Erythroblast (primary cell): ENCODE data around the gene FRMPD2.
"Not testable (repeated sequence)": the region's sequence is repeated elsewhere in the genome, so short reads cannot be mapped to it uniquely, and the experiment has no call there.

Experiments
- DNase-seq, 2 experiments: peaks; one replicate each; lab custom pipeline; 2025; lab: John Stamatoyannopoulos, UW
- GATA1 ChIP-seq: IDR thresholded peaks from 2 replicates; pipeline ENCODE4 v1.6.1; 2011; ENCODE audit warnings: low read depth, mild to moderate bottlenecking, control low read depth, low read length, moderate library complexity
- POLR2A ChIP-seq: IDR thresholded peaks from 2 replicates; pipeline ENCODE4 v1.6.1; 2011; ENCODE audit warnings: mild to moderate bottlenecking, low read length

Gene FRMPD2

DNA sequence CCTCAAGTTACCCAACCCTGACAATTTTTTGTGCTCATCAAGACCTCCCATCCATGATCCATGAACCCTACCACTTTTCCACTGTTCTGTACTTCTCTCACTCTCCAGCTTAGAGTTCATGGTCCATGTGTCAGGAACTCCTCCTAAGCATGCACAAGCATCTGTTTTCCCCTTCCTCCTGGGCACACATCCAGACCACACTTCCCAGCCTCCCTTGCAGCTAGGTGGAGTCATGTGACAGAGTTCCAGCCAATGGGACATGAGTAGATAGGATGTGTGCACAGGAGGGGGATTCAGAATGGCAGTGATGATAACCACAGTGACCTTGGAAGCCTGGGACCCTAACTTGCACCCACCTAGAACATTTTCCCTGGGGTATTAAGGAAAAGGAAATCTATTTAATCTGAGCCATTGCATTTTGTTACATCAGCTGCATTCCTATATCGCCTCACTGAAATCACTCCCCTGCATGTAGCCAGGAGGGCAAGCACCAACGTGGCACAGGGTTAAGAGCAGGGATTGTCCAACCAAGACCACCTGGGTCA is 9.6 kb upstream of the FRMPD2 start:
- no peak for TF ChIP-seq POLR2A
- TF ChIP-seq GATA1, result no peak
- DNase-seq, result no peak

DNA sequence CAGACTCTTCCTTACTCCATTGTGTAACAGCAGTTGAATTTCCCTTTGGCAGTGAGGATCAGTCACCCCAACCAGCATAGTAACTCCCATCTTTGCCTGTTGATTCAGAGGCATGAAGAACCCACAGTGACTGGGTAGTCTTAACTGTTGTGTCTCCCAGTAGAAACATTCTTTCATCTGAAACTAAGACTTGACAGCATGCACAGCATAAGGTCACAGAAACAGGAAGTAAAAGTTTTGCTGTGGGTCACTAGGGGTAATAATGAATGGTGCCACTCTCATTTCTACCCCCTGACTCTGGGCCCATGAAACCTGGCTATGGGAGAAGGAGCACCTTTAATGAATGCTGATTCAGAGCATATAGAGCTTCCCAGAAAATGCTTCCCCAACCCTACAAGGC is 8.3 kb upstream of the FRMPD2 start:
- no peak for DNase-seq
- TF ChIP-seq POLR2A, result no peak
- no peak for TF ChIP-seq GATA1

DNA sequence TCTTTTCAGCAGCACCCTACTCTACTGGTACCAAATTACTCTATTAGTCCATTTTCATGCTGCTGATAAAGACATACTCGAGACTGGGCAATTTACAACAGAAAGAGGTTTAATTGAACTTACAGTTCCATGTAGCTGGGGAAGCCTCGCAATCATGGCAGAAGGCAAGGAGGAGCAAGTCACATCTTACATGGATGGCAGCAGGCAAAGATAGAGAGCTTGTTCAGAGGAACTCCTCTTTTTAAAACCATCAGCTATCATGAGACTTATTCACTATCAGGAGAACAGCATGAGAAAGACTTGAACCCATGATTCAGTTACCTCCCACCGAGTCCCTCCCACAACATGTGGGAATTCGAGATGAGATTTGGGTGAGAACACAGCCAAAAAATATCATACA is 7.2 kb upstream of the FRMPD2 start:
- DNase-seq, result not testable (repeated sequence)

DNA sequence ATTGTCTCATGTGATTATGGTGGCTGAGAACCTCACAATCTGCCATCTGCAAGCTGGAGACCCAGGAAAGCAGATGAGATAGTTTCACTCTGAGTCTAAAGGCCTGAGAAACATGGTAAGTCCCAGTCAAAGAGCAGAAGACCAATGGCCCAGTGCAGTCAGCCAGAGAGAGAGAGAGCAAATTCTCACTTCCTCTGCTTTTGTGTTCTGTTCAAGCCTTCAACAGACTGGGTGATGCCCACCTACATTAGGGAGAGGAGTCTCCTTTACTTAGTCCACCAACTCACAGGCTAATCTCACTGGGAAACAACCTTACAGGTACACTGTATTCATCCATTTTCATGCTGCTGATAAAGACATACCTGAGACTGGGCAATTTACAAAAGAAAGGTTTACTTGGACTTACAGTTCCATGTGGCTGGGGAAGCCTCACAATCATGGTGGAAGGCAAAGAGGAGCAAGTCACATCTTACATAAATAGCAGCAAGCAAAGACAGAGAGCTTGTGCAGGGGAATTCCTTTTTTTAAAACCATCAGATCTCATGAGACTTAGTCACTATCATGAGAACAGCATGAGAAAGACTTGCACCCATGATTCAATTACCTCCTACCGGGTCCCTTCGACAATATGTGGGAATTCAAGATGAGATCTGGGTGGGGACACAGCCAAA is 4.7 kb upstream of the FRMPD2 start:
- TF ChIP-seq POLR2A, result no peak
- TF ChIP-seq GATA1, result no peak
- no peak for DNase-seq

DNA sequence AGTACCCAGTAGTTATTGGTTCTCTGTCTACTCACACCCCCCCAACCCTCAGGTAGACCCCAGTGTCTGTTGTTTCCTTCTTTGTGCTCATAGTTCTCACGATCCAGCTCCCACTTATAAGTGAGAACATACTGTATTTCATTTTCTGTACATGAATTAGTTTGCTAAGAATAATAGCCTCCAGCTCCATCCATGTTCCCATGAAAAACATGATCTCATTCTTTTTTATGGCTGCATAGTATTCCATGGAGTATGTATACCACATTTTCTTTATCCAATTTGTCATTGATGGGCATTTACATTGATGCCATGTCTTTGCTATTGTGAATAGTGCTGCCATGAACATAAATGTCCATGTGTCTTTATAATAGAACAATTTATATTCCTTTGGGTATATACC is 2.6 kb upstream of the FRMPD2 start:
- TF ChIP-seq POLR2A (no peak), GATA1 (no peak)
- DNase-seq, result no peak

DNA sequence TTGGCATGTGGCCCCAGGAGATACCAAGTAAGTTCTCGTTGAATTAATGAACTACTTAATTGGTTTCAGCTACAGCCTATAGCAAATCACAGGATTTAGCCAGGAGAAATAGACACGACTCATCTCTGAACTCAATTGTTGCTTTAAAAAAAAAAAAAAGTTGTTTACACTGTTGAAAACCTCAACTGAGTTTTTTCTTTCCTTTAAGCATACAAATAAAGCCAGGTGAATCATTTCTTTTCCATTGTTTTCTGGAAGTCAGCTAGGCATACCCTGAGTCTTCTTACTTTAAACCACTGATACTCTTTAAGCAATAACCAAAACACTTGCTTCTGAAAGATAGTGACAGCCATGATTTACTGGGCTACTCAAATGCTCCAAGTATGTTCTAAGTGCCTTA is 755 bp downstream of the FRMPD2 start:
- no peak for DNase-seq
- no peak for TF ChIP-seq POLR2A
- TF ChIP-seq GATA1, result no peak

DNA sequence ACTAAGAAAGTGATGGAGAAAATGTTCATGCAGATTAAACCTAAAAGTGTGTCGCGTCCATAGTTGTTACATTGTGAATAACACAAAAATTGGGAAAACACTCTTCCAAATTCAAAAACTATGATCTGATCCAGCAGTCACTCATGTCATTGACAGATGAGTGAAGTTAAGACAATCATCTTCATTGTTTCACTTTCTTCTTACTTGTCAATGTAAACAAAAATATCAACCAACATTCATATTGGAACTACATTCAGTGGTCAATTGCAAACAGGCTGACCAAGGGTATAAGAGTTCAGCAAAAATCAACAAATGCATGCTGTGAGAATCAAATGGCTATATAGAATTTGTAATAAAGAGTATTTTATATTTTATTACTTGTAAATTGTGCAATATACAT is 1.8 kb downstream of the FRMPD2 start:
- TF ChIP-seq GATA1 (no peak), POLR2A (no peak)
- DNase-seq, result no peak

DNA sequence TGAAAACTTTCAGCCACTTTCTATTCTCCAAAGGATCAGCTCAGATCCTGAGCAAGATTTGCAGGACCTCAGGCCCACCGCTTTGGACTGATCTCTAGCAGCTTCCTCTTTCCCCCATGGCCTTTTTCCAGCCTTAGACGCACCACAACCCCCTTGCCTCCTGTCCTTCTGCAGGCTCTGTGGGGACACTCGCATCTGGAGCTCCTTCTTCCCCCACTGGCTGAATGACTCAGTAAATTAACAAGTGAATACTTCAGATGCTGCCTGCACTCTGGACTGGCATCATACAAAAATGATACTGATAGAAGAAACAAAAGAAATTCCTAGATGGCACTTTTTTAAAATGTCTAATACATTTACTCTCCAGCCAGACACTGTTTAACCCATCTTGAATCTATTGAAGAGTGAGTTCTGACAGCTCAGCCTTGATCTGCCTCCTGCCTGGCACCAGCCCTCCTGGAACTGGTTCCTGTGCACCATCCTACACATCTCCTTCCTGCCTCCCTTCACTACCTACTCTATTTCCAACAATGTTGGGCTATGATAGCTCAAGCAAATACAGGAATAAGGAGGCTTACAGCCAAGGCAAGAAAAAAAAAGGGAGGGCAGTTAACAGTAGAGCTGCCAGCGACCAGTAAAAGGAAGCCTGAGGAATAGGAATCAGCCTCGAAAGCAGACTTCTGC is 3.3 kb downstream of the FRMPD2 start:
- DNase-seq, result no peak
- TF ChIP-seq GATA1, result no peak
- no peak for TF ChIP-seq POLR2A

DNA sequence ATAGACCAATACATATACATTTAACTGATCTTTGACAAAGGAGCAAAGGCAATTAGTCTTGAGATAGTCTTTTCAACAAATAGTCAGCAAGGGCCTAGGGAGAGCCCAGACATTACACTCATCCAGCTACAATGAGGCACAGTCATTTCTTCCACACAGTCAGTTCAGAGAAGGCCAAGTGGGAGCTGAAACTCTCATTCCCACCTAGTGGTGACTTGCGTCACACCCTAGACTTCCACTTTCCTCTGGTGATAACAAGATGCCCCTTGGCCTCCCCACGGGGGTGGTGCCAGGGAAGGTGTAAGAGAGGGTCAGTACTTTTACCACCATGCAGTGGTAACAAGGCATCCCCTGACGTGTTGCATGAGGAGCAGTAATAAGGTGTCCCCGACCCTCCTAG is 8.0 kb downstream of the FRMPD2 start:
- no peak for DNase-seq
- TF ChIP-seq POLR2A, result no peak
- TF ChIP-seq GATA1, result no peak

DNA sequence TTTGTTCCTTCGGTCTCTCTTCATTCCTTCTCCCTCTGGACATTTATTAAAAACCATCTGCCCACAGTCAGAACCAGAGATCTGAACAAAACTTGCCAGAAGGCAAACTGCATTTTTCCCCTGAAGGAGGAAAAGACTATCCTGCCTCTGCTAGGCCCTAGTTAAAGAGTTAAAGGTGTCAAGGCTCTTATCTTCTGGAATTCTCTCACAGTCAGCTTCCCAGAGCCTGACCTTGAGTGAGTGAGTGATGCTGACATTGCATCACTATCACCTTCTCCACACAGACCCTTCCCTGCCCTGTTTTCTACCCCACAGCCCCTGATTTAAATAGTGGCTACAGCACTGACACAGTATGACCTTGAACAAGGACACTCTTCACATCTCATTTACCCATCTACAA is 16.4 kb downstream of the FRMPD2 start:
- no peak for TF ChIP-seq POLR2A
- no peak for TF ChIP-seq GATA1

DNA sequence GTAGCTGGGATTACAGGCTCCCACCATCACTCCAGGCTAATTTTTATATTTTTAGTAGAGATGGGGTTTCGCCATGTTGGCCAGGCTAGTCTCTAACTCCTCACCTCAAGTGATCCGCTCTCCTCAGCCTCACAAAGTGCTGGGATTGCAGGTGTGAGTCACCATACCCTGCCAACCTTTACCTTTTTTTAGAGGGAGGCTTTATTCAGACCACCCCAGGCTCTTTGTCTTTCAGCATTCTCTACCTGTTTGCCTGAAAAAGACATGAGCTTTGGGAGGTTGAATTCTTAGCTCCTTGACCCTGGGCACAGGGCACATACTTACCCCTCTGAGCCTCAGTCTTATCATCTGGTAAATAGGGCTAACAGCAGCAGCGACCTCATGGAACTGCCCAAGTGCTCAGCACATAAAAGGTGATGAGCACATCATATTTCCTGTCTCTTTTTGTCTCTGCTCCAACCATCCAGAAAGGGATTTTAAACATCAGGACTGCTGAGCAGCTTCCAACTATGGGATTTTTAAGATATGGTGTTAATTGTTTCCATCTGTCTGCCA is 17.0 kb downstream of the FRMPD2 start:
- TF ChIP-seq GATA1 (no peak), POLR2A (no peak)
- DNase-seq, result no peak

More for the DNA sequence above, 16.4 kb downstream of the FRMPD2 start:
- DNase-seq, result no peak

DNA sequence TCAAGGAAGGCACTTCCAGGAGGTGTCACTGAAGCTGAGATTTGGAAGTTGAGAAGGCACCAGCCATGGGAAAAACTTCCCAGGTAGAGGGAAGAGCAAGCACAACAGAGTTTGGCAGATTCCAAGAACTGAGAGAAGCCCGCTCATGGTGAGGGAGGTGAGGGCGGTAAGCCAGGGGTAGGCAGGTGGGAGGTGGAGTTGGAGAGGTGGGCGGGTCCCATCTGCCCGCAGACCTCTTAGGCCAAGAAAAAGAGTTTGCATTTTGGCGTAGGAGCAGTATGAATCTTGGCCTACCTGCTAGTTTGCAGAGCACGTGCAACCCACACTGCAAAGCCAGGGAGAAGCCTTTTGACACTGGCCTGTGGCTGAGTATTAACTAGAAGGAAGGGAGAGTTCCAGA is 18.8 kb downstream of the FRMPD2 start:
- no peak for DNase-seq
- no peak for TF ChIP-seq POLR2A
- TF ChIP-seq GATA1, result no peak

DNA sequence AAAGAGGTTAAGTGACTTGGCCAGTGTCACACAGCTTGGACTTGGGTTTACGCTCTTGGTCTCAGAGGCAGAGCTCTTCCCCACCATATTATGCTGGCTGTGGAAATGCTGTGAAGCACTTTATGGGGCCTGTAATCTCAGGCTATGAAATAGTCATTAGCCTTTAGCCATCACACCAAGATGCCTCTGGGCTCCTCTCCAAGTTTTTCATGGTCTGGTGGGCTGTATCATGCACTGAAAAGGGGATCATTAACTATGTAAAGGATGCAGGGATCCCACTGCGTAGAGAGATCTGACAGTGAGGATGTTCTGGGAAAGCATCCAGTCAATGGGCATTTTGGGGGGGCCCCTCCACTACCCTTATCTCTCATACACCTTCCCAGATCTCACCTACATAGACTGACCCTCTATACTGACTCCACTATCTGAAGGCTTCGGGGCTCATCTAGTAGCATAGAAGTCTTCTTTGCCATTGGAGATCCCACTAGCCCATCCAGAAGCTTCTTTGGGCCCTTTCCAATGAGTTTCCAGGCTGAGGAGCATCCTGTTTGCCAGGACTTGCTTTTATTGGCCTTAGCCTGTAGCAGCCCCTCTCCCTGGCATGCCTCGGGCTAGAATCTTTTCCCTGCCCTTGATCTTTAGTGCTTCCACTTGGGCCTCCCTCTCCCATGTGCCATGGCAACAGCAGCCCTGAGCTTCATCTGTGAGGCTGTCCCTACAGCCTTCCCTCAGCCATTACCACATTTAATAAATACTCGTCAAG is 19.6 kb downstream of the FRMPD2 start:
- no peak for DNase-seq
- TF ChIP-seq POLR2A (no peak), GATA1 (no peak)

DNA sequence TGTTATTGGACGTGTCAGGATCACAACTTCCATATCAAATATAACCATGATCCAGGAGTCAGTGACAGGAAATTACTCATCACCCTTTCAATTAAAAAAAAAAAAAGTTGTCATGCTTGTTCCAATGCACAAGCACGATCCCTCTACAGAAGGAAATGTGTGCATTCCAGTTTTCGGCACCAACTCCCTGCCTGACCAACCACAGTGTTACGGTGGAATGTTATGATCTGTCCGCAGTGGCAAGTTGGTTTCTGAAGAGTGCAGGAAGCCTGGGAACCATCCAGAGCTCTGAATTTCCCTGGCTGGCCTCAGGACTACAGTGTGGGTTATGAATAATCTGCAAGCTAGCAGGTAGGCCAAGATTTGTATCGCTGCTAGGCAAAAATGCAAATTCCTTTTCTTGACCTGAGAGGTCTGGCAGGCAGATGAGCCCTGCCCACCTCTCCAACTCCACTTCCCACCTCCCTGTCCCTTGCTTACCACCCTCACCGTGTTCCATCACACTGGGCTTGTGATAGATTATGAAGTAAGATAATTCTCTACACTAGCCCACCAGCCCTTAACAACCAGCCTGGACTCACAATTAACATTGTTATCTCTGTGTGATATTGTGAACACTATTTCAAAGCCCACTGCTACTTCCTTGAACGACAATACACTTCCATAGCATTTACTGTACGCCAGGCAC is 20.4 kb downstream of the FRMPD2 start:
- DNase-seq, result no peak
- no peak for TF ChIP-seq GATA1

DNA sequence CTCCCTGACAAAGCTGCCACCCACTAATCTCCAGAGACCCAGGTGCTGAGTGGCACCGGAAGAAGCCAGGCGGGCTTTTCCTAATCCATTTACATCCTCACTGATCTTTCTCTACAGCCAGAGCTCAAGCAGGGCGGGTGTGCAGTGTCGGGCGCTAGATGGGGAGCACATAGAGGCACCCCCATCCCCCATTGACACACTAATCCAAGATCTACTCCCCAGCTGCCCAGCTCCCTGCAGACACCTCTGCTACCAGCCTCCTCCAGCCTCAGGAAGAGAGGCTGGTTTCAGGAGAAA is 22.2 kb downstream of the FRMPD2 start:
- DNase-seq, result no peak
- TF ChIP-seq GATA1 (no peak), POLR2A (no peak)
